ENCODE measurements around the gene SYCP2.

The SYCP2 gene

DNA sequence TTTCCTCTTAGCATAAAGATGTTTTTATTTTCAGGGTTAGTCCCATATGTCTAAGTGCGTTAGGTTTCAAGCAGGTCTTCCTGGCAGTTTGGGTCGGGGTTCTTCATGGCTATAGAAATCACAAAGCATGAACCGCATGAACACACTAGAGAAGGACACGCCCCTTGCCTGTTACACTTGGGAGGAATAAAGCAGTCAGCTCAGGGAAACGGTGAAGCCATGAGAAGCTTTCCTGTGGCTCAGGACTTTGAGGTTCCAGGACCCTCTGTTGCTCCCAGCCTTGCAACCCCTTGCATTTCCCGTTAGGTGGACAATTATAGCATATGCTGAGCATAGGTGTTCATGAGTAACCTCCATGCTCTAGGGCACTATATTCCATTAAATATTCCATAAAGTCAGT, 96.7 kb downstream of the SYCP2 start:
- no peak overlapping the region for H3K4me3 ChIP-seq (ENCODE audit: low read depth, low read length)

DNA sequence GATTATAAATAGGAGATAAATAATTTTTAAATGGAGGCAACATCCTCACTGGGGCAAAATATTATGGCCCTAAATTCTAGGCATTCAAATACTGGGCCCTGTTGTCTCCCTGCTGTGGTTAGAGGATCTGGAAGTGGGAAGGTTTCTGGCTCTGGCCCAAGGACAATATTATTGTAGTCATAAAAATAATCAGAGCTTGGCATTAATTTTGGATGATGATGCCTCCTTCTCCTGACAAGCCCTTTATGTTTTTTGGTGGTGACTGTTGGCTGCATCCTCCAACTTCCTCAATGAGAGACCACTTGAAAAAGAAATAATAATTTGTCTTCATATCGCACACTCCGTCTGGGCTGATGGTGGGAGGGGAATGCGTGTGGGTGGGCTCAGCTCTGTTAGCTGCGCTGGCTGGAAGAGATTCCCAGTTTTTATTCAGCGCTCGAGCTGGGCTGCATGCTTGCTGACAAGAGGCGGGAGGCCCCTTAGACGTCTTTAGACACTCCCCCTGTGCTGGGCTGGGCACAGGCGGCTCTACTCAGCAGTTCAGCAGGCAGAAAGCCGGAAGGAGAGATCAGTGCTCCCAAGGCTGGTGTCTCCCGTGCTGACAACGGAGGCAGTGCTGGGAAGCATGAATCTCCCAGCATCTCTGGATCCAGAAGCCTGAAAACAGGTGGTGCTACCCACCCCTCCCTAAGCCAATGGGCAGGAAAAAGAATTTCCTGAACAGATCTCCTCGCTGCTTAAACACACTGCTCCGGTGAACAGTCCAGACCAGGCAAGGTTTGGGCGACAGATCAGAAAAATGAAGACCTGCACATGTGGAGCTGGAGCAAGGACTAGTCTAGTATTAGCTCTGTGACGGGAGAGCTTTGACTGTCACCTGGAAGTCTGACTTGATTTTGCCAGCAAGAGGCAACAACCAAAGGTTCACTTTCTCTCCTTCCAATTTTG, 97.7 kb downstream of the SYCP2 start:
- H3K4me3 ChIP-seq (ENCODE audit: low read depth, low read length): no peak overlapping the region

DNA sequence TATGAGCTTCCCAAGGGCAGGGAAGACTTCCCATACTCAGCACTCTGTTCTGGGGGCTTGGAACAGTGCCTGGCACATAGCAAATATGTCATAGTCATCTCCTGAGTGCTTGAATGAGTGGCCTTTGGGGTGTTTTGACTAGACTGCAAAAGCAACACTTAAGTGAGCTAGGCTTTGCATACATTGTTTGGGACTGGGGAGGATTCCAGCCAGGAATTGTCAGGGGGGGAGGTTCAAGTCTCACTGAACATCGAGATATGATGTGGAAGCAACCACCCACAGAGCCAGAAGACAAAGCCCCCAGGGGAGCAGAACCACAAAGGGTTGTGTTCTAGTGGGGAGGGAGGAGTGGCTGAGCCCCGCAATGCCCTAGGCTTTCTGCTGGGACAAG, 98.4 kb downstream of the SYCP2 start:
- H3K4me3 ChIP-seq (ENCODE audit: low read depth, low read length): no peak overlapping the region

DNA sequence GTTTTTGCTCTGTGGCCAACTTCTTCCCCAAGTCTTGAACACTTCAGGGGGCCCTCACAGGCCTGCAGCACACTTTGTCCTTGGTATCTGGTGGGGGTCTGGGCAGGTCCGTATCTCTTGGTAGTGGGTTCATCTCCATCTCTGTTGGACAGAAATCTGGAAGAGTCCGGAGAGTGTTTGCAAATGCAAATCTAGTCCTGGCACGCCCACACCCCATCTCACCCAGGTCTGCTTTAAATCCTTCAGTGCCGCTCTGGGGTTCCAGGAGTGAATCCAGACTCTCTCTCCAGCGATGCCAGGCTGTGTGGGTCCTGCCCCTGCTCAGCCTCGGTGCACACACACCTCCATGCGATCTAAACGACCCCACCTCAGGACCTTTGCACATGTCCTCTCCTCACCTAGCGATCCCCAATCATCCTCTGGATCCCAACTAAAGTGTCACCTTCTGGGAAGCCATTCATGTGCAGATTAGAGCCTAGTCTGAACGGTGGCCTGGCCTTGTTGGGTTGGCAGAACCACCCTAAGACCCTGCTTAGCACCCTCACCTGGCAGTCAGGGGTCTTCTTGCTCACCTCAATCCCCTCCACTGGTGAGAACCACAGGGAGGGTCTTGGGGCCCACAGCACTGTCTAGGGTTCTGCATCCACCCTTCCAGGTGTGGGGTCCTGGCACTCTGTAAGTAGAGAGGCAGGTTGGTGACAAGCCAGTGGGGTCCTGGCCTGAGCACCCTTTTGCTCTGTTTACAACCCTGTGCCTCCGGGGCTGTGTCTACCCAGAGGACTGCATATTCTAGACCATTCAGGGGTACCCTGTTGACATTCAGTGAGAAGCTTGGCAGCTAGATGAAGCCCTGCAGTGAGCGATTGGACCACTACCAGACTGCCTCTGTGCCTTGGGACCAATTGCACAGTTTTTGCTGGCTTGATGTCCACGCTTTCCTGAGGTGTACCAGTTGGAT, 100.8 kb downstream of the SYCP2 start:
- H3K4me3 ChIP-seq (ENCODE audit: low read depth, low read length): no peak overlapping the region

DNA sequence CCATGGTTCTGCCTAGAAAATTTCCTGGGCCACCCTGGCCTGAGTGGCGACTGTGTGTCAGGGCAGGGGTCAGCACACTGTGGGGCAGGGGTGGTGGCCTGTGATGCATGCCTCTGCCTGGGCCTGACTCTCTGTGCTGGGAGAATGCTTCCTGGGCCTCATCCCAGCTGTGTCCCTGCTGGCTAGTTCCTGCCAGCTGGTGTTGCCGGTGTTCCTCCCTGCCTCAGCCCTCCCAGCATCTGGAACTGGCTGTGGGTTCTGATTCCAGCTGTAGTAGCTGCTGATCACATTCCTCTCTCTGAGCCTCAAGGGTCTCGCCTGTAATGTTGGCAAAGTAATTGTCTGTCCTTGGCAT, 101.5 kb downstream of the SYCP2 start:
- H3K4me3 ChIP-seq (ENCODE audit: low read depth, low read length): no peak overlapping the region

DNA sequence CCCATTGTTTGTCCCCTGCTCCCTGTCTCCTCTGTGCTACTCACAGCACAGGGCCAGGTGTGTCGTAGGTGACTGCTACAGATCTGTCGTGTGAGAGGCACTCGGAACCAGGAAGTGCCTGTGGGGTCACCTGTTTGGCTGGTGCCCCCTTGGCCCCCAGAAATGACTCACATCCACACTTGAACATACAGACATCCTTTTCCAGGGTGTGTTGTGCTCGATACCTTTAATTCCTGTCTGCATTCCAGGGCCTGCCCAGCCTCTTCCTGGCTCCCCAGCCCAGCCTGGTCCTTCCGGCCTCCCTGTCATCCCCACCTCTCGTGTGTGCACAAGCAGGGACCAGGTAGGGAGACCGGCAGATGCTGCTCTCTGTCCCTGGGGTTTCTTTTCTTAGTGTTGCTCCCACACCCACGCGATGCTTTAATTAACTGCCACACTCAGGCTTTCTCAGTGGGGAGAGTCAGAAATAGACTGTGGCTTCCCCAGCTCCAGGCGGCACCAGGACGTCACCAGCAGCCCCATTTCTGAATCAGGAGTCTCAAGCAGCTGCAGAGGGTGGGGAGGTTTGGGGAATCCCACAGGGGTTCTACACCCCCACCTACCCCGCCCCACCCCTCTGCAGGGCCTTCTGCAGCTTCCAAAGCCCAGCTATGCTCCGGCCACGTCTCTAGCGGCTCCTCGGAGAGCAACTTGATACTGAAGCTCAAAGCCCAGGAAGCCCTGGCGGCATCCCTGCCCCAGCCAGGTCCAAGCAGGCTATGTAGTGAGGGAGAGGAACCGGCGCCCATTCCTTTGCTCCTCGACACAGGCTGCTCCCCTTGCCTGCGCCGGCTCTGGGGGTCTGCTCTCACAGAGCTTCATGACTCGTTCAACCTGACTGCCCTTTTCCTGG, 102.2 kb downstream of the SYCP2 start:
- H3K4me3 ChIP-seq (ENCODE audit: low read depth, low read length): no peak overlapping the region

DNA sequence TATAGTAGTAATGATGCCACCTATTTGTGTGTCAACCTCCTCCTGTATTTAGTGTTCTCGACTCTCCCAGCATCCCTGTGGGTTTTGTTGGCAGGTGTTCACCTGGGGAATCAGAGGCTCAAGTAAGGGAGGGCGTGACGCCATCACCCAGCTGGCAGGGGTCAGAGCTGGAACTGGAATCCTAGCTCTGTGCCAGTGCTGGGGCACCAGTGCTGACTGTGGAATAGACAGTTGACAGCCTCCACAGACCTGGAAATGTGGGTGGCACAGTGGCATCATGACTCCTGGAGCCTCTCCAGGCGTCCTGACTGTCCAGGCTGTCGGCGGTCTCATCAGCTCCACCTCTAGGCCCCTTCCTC, 102.8 kb downstream of the SYCP2 start:
- no peak overlapping the region for H3K4me3 ChIP-seq (ENCODE audit: low read depth, low read length)

DNA sequence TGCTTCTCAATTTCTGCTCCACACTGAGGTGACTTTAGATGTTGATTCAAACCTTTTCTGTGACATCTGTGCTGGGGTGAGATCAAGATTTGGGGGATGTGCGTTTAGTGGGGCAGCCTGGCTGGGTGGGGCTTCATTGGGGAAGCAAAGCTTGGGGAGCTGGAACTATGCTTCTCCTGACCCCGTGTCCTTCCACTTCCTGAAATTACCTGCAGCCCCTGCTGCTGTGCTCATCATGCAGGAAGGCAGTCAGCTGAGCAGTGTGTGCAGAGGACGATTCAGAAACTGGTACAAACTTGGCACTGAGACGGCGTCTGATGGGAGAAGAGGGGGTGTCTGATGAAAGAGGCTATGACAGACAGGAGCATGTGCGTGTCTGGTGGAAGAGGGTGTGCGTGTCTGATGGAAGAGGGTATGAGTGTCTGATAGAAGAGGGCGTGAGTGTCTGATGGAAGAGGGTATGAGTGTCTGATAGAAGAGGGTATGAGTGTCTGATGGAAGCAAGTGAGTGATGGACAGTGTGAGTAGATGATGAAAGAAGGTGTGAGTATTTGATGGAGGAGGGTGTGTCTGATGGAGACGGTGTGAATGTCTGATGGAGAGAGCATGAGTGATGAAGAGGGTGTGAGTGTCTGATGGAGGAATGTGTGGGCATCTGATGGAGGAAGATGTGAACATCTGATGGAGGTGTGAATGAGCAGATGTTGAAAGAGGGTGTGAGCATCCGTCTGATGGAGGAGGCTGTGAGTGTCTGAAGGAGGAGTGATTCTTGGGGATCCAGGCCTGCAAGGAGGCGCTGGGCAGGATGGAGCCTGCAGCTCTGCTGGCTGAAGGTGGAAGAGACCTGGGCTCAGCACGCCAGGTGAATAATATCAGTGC, 103.4 kb downstream of the SYCP2 start:
- H3K4me3 ChIP-seq (ENCODE audit: low read depth, low read length): no peak overlapping the region

DNA sequence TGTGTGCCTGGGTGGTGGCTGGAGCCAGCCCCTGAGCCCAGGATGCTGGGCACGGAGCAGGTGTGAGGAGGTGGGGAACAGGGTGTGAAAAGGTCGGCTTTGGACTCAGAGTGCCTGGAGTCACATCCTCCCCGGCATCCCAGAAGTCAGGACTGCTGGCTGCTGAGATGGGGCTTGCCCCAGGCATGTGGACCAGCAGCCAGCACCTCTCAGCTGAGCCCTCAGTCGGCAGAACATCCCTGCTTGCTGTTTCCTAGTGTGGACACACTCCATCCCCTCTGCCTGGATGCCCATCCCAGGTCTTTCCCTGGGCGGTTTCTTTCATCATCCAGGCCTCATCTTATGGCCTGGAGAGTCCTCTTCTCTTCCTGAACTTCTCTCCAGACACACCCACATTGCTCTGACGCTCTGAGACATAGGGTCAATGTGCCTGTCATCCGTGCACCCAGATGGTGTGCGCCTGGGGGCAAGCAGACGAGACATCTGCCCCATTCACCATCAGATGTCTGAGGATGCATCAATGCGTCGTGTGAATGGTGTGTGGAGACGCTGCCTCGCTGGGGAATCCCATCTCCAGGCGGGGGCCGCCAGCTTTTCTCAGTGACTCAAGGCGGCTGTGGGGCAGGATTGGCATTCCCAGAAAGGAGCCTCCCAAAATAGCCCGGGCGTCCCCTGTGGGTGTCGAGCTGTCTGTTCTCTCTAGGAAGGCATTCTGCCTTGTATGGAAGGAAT, 104.2 kb downstream of the SYCP2 start:
- H3K4me3 ChIP-seq (ENCODE audit: low read depth, low read length): no peak overlapping the region

DNA sequence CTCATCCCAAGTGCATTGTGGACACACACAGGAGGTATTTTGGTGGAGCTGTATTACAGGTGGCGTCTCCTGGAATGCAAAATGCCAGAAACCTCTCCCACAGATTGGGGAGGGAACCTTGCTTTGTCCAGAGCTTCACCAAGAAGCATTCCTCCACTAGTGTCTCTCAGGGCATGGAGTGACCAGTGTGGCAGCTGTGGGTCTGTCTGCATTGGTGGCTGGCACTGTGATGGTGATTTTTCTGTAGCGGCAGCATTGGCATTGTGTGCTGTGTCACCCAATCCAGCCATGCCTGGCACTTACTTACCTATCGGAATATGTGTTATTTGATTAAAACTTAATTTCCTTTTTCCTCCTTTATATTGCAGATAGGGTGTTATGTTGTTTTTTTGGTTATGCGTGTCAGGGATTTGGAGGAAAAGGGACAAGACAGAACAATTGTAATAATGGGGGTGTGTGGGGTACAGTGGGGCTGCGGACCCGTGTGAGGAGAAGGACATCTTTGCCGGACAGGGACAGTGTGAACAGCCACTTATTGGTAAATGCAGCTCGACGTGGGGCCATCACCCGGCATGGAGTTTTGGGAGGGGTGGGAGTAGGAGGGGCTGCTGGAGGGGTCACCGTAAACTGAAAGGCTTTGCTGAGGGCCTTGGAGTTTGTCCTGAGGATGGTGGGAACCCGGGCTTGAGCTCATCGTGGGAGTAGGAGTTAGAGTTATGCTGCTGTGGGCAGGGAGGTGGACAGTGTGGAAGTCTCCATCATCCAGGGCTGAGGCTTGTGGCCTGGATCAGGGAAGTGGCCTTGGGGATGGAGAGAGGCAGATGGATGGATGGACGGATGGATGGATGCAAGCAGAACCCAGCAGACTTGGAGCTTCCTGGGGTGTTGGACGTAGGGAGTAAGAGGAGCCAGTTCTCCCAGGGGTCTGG, 105.0 kb downstream of the SYCP2 start:
- H3K4me3 ChIP-seq (ENCODE audit: low read depth, low read length): no peak overlapping the region

DNA sequence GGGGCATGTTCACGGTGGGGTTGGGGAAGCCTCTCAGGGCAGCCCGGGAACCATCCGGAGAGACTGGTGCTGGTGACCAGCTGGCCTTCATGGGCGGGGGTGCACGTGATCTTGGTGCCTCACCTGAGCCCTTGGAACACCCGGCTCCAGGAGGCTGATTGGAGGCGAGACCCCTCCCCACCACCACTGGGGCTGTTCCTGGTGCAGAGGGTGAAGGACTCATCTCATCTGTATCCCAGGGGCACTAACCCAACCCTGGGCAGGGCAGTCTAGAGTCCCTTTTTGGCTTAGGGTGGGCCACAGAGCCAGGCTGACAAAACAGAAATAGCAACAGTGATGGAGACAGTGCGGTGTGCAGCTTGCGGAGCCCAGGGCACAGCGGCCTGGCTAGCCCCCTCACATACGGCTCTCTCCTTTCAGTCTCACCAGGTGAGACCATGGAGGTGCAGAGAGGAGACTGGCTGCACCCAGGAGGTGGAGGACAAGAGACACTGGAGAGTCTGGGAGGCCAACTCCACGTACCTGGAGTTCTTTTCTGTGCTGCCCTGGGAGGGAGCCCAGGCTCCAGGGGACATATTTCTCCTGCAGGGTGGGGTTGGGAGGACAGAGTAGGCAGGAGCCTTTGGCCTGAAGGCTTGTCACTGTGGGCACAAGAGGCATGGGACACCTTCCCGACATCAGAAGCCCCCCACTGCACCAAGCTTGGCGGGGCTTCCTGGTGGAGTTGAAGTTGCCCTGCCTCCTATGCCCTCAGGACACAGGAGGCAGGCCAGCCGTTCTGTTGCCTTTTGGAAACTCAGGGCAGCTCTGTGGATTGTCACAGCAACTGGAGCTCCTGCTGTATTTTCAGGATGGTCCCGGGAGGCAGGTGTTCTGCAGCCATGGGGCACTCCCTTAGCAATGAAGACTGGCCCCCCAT, 106.0 kb downstream of the SYCP2 start:
- H3K4me3 ChIP-seq (ENCODE audit: low read depth, low read length): no peak overlapping the region

DNA sequence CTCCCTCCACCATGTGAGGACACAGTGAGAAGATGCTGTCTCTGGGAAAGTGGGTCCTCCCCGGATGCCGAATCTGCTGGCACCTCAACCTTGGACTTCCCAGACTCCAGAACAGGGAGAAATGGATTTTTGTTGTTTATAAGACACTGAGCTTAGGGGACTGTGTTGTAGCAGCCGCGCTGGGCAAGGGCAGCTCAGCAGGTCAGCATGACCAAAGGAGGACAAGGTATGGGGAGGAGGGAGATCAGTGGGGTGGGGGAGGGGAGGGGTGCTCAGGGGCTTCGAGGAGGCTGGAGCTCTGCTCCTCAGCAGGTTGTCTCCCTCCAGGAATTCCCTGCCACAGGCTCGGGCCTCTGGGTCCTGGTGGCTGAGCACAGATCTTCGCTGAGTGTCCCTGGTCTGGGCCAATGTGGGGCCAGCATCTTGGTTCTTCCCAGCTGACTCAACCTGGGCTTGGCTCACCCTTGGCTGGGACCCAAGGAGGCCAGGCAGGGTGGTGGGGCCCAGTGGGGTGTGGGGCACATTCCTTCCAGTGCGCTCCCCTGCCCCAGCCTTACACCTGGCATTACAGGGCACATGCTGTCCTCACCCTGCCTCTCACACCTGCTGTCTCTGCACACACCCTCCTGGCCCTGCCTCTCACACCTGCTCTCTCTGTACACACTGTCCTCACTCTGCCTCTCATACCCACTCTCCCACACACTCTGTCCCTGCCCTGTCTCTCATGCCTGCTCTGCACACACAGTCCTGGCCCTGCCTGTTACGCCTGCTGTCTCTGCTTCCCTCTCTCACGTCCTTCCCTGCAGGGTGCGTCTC, 107.3 kb downstream of the SYCP2 start:
- no peak overlapping the region for H3K4me3 ChIP-seq (ENCODE audit: low read depth, low read length)

DNA sequence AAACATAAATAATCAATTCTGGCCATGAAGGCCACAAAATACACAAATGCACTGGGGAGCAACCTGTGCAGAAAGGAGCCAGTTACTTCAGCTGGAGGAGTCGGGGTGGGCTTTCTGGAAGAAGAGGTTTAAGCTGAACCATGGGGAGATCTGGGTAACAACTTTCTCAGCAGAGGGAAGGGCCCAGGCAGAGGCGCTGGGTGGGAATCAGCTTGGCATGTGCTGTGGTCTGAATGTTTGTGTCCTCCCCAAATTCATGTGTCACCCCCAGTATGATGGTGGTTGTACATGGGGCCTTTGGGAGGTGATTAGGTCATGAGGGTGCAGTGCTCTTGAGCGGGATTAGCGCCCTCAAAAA, 107.9 kb downstream of the SYCP2 start:
- no peak overlapping the region for H3K4me3 ChIP-seq (ENCODE audit: low read depth, low read length)

DNA sequence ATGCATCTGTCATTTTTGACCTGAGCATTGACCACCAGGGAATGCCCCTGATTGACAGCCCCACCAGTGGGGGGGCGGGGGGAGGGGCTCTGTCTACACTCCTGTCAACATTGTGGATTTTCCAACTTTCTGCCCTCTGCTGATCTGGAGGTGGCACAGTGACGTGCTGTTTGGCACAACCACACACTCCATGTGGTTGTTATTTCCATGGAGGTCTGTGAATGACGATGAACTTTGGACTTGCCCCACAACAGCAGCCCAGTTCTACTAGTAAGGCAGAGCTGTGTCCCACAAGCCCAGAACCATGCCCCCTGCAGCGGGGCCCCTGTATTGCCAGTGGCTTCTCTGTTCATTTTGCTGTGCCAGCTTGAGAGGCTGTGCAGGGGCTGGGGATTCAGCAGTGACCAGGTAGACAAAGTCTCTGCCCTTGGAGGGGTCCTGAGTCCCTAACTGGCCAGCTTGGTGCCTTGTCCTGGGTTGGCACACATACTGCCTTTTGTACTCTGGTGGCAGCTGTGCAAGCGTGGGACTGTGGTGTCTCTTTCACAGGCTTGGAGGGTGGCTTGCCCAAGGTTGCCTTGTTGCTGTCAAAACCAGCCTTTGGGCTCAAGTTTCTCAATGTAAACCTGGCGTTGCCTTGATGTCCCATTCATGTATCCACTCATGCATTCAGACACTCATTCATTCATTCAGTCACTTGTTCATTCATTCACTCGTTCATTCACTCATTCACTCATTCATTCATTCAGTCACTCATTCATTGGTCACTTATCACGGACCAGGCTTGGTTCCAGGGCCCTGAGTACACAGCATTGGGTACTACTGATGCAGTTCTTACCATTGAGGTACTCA, 108.5 kb downstream of the SYCP2 start:
- no peak overlapping the region for H3K4me3 ChIP-seq (ENCODE audit: low read depth, low read length)

DNA sequence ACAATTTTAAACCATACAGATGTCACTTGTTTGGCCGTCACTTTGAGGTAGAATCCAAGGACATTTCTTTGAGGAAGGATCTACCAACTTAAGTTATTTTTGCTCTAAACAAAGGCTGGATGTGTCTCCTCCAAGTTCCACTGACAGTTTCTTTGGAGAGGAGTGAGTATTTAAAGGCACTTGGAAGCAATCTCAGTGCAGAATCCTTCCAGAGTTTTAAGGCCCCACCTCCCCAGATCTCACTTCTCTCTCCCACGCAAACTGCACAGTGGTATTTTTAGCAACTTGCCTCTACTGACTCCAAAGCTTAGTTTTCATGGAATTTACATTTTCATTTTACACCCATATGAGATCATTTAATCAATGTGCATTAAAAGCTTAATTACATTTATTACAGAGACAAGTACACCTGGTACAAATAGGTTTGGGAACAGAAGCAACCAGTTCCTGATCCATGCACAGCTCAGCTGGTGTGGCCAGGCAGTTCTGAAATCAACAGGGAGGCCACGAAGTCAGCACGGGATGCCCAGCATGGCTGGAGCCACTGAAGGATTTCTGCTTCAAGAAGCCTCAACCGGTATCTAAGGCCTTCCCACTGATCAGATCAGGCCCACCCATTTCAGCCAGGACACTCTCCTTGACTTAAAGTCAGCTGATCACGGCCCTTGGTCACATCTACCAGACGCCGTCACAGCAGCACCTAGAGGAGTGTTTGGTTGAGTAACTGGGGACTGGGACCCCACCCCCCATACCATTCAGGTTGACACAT, 109.8 kb downstream of the SYCP2 start:
- H3K4me3 ChIP-seq (ENCODE audit: low read depth, low read length): no peak overlapping the region

Data from iPS-11a (cell line).